ENCODE results near the gene CCDC122. TPM values are rescaled to one million over a fixed set of nuclear protein-coding genes. Genes with fewer than 3 reads are reported as not detected.

The CCDC122 gene
- total RNA-seq, 6 experiments from 2014 or later, result 3.9 to 6.3 (median 5.2) TPM

DNA sequence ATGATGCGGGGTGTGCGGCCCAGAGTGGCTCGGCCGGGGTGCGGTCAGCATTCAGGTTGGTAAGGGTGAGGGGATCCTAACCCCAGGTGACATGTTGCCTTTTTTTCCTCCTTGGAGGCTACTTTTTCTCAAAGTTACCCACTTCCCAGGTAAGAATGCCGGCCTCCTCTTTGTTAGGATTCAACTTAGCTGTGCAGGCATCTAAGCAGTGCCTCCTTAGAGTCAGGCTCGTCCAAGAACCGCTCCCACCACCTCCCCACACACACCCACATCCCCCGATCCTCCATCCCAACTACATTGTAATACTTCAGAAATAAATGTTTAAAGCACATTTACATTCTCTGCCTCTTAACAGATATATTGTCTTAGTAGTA is 92.0 kb downstream of the CCDC122 start:
- DNase-seq, result no peak
- no peaks in the 10 kb centered on the region for H3K36me3 Mint-ChIP-seq (ENCODE audit: low read depth)
- peak overlapping the region; percentile 84 for H3K4me3 Mint-ChIP-seq
- H3K27me3 Mint-ChIP-seq (ENCODE audit: insufficient read depth), result no peaks in the 10 kb centered on the region; the same call in 1 of the 2 replicates
- TF ChIP-seq, protein P1, sequence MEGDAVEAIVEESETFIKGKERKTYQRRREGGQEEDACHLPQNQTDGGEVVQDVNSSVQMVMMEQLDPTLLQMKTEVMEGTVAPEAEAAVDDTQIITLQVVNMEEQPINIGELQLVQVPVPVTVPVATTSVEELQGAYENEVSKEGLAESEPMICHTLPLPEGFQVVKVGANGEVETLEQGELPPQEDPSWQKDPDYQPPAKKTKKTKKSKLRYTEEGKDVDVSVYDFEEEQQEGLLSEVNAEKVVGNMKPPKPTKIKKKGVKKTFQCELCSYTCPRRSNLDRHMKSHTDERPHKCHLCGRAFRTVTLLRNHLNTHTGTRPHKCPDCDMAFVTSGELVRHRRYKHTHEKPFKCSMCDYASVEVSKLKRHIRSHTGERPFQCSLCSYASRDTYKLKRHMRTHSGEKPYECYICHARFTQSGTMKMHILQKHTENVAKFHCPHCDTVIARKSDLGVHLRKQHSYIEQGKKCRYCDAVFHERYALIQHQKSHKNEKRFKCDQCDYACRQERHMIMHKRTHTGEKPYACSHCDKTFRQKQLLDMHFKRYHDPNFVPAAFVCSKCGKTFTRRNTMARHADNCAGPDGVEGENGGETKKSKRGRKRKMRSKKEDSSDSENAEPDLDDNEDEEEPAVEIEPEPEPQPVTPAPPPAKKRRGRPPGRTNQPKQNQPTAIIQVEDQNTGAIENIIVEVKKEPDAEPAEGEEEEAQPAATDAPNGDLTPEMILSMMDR (IDR thresholded peaks at IDR 0.05), result no peak
- H3K4me1 Mint-ChIP-seq (ENCODE audit: low read depth), result peaks cover 23% of the 10 kb centered on the region
- peak overlapping the region; percentile 56; the same call in 1 of the 2 replicates for H3K27ac Mint-ChIP-seq
- no peaks in the 10 kb centered on the region for H3K9me3 Mint-ChIP-seq

DNA sequence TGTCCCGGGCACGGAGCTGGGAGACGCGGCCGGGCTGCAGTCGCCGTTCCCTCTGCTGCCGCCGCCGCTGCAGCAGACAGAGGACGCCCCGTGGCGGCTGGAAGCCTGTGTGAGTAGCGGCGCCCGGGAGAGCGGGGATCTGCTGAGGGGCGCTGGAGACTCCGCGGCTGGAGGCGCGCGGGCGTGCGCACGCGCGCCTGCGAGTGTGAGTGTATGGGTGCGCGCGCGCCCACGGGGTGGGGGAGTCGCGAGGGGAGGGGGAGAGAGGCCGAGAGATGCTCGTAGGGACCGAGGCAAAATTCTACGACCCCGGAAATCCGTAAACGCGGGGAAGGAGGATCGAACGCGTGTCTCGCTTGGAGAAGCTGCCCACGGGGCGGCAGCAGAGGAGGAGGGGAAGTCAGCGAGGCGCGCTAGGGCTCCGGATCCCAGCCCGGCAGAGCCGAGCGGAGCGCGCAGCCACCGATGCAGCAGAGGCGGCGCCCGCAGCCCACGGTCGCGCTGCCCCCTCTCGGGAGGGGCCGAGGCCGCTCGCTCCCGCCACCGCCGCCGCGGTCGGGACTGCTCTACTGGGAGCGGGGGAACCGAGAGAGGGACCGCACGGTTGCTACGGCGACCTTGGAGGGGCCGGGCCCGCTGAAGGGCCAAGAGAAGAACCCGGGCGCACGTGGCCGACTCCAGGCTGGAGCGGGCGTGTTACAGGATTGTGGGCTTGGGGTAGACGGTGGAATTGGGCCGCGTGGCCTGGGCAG is 92.6 kb downstream of the CCDC122 start, which contains the start of gene ENOX1:
ENOX1 (minus strand) TSS at position 207 of the 752 bp plus-strand sequence.
- no peaks in the 10 kb centered on the region for H3K36me3 Mint-ChIP-seq (ENCODE audit: low read depth)
- H3K27me3 Mint-ChIP-seq (ENCODE audit: insufficient read depth), result no peaks in the 10 kb centered on the region; the same call in 1 of the 2 replicates
- peak within 1 kb of the TSS; percentile 89 for H3K4me3 Mint-ChIP-seq
- H3K9me3 Mint-ChIP-seq, result no peaks in the 10 kb centered on the region
- H3K27ac Mint-ChIP-seq, result peak within 1 kb of the TSS; percentile 56; the same call in 1 of the 2 replicates
- H3K4me1 Mint-ChIP-seq (ENCODE audit: low read depth), result peaks cover 19% of the 10 kb centered on the region
- DNase-seq, result peak; percentile 57
- TF ChIP-seq, protein P1 (IDR thresholded peaks at IDR 0.05), result peak; percentile 62

DNA sequence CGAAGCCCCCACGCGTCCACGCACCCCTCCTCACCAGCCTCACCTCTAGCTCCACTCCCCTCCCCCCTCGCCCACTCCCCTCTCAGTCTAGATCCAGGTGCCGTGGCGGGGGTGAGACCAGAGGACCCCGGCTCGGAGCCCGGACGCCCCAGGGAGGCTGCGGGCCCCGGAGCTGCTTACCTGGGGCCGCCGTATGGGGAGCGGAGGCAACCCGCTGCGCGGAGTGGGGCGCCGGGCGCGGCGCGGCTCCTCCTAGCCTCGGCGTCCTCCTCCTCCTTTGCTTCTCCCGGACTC is 93.1 kb downstream of the CCDC122 start:
- Mint-ChIP-seq H3K36me3 (ENCODE audit: low read depth) (no peaks in the 10 kb centered on the region), H3K4me1 (ENCODE audit: low read depth) (peaks cover 19% of the 10 kb centered on the region), H3K27ac (no peak overlapping the region), H3K9me3 (no peaks in the 10 kb centered on the region), H3K4me3 (peak overlapping the region; percentile 89), H3K27me3 (ENCODE audit: insufficient read depth) (no peaks in the 10 kb centered on the region; the same call in 1 of the 2 replicates)
- TF ChIP-seq, protein P1 (IDR thresholded peaks at IDR 0.05), result no peak
- no peak for DNase-seq

Other genes with a start within 250 kb of the CCDC122 start
- gene ENOX1, start 92.8 kb downstream of the CCDC122 start, total RNA-seq (2021; fragmentation: NEBNext Ultra II Directional; extraction: Animal tissue kit (Norgen Biotek cat#: 25700)), result 1 to 10 TPM in 2 of 6 experiments, under 1 TPM in 4; 0.50 to 3.2 (median 0.64) TPM
- 1 to 10 TPM; 3.2 to 5.2 (median 3.5) TPM for gene LACC1, start 164 bp upstream of the CCDC122 start, total RNA-seq (2021; fragmentation: NEBNext Ultra II Directional; extraction: Animal tissue kit (Norgen Biotek cat#: 25700))